IPS-18c (cell line): ENCODE results near the gene MMAB.
"Not testable (repeated sequence)": the region's sequence is repeated elsewhere in the genome, so short reads cannot be mapped to it uniquely, and the experiment has no call there.

Experiments
- H3K4me3 ChIP-seq: 2 replicates; pipeline ENCODE4 v1.7.0; 2013; ENCODE audit warnings: low read depth, mild to moderate bottlenecking, low read length, moderate library complexity; ENCODE audit not compliant: insufficient read depth
- H3K9me3 ChIP-seq: one replicate; pipeline ENCODE4 v1.6.1; 2013; ENCODE audit warnings: mild to moderate bottlenecking, low read length, moderate library complexity; ENCODE audit not compliant: control insufficient read depth, insufficient read depth

The MMAB gene

DNA sequence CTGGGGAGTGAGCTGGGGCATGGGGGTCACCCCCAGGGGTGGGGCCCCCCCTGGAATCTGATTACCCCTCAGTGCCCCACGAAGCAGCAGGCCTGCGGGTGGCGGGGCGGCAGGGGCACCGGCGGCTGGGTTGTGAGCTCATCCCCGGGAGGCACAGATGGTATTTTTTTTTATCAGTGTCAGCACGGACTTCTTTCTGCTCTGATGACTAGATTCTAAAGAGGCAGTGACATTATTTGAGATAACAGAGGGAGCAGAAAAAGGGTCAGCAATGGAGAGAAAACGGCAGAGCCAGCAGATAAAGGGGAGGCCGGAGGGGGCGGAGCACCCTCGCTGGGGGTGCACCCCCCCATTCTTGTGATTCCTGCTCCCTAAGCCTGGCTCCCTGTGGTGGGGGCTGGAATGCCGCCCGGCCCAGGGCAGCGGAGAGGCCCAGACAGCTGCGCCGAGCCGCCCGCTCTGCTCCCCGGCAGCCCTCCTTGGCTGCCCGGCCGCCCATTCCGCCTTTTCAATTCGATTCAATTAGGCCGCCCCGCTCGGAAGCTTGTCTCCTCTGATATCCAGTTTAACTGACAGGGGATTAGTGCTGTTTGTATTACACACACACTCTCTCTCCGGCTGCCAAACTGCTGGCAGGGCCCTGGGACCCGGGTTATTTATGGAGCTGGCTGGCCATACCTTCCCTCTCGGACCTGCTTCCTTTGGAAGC is 33.2 kb upstream of the MMAB start:
- H3K9me3 ChIP-seq: peaks cover 2% of the 10 kb centered on the region
- no peak overlapping the region for H3K4me3 ChIP-seq

DNA sequence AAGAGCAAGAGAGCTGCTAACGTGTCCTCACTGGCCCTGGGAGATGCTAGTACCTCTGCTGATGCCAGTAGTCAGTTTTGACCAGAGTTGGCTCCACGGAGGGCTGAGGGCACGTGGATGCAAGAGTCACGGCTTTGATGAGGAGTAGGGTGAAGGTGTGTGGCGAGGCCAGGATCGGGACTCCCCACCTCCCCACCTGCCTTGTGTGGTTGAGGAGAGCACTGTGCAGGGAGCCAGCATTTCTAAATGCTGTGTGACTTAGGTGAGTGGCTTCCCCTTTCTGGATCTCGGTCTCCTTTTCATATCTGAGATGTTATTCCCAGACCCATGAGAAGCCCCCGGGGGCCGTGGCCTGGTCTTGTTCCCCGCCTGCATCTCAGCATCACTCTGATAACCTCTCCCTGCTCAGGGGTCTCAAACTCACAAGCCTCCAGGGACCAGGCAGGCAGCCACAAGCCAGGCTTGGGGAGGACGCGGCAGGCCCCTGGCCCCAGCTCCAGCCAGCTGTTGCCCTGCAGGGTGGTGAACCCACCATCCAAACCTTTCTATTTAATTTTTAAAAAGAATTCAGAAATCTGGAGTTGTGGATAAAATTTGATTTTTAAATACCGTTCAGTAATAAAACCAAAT is 32.4 kb upstream of the MMAB start:
- H3K9me3 ChIP-seq: peaks cover 2% of the 10 kb centered on the region

GRCh38 chr12:109605016-109605415 is 31.7 kb upstream of the MMAB start:
- no peak overlapping the region for H3K4me3 ChIP-seq

More for the DNA sequence above, 32.4 kb upstream of the MMAB start:
- H3K4me3 ChIP-seq: no peak overlapping the region

DNA sequence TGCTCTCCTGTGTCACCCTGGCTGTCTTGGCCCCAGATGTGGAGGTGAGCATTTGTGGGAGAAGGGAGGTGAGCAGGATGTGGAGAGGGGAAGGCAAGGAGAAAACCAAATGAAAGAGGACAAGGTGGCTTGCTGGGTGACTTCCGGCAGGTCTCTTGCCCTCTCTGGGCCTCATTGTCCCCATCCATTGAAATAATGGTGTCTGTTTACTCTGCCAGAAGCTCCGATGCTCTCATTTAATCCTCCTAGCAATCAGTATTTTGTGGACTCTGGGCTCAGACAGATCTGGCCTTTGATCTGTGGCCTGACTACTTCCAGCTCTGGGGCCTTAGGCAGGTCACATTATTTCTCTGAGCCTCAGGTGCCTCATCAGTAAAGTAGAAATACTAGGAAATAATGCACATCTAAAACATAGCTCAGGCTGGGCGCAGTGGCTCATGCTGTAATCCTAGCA is 30.9 kb upstream of the MMAB start:
- Histone ChIP-seq H3K9me3 (peaks cover 2% of the 10 kb centered on the region), H3K4me3 (no peak overlapping the region)

More at GRCh38 chr12:109605016-109605415, 31.7 kb upstream of the MMAB start:
- H3K9me3 ChIP-seq: peaks cover 2% of the 10 kb centered on the region

- H3K9me3 ChIP-seq, H3K4me3 ChIP-seq: not testable (repeated sequence)
These were observed 28.8 kb upstream of the MMAB start for GRCh38 chr12:109602132-109602531.

- H3K9me3 ChIP-seq: peaks cover 2% of the 10 kb centered on the region
- no peak overlapping the region for H3K4me3 ChIP-seq
These were observed 28.3 kb upstream of the MMAB start for GRCh38 chr12:109601557-109601956.

DNA sequence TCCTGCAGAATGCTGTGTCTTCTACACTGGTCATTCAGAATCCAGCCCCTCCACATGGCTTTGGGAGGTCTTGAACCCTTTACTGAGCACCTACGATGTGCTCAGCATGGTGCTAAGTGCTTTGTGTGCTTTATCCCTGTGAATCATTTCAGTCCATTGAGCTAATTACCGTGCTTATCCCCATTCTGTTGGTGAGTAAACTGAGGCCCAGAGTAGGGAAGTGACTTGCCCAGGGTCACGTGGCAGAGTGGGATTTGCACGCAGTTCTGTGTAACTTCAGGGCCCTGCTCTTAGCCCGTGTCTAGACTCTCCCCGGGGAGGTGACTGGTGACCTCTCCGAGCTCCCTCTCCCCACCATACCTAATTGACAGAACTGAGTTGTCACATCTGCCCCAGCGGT is 27.7 kb upstream of the MMAB start:
- H3K9me3 ChIP-seq: peaks cover 2% of the 10 kb centered on the region
- H3K4me3 ChIP-seq: no peak overlapping the region

DNA sequence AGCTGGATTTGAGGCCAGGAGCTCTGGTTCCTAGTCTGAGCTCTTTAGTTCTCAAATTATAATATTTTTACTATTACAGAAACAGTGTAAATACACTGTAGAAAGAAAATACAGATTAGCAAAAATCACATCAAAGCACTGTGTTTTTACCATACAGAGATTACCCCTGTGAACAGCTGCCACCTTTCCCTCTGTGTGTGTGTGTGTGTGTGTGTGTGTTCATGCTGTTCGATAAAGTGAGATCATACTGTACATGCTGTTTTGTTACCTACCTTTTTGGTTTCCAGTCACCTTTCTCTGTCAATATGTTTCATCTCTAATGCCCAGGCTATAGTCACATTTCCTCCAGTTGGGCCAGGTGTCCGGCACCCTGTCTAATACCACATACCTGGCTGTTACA is 27.2 kb upstream of the MMAB start:
- H3K4me3 ChIP-seq: no peak overlapping the region
- H3K9me3 ChIP-seq: peaks cover under 1% of the 10 kb centered on the region

GRCh38 chr12:109599087-109599486 is 25.8 kb upstream of the MMAB start:
- no peak overlapping the region for H3K4me3 ChIP-seq
- no peaks in the 10 kb centered on the region for H3K9me3 ChIP-seq

DNA sequence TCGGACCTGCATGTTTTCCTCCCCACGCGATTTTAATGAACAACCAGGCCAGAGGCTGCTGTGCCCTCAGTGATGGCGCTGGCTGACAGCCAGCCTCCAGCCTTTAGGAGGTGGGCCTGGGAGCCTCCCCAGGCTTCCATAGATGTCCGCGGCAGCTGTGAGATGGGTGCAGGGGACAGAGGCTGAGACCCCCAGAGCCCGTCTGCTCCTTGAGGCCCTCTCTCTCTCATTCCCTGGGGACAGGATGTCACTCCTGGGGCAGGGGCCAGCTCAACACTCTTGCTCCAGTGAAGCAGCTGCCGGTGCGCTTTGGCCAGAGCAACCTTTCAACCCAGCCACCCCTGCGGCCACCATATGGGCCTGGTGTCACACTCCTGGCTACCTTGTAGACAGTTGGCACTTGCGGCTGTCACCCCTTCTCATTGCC is 25.1 kb upstream of the MMAB start:
- H3K9me3 ChIP-seq: no peaks in the 10 kb centered on the region
- H3K4me3 ChIP-seq: no peak overlapping the region

DNA sequence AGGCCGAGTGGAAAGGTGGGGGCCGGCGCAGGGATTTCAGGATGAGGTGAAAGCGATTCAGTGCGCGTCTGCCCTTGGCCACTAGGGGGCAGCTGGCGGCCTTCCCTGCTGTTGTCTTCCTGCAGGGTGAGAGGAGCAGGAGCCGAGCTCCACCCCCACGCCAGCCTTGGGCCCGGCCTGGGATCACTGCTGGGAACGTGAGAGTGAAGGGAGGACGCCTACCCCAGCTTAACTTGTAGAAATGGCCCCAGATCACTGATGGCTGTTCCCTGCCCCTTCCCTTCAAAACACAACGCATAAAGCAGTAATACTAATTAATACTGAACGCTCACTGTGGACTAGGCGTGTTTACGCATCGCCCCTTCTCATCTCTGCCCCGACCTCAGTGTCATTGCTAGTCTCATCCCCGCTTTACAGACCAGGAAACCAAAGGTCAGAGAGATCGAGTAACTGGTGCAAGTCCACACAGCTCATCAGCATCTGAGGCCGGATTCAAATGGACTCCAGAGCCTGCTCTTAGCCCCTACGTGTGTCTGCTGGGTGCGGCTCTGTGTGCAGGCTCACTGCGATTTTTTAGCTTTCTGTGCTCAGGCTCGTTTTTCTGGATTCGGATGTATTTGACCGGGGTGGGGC is 24.6 kb upstream of the MMAB start:
- Histone ChIP-seq H3K4me3 (no peak overlapping the region), H3K9me3 (no peaks in the 10 kb centered on the region)

DNA sequence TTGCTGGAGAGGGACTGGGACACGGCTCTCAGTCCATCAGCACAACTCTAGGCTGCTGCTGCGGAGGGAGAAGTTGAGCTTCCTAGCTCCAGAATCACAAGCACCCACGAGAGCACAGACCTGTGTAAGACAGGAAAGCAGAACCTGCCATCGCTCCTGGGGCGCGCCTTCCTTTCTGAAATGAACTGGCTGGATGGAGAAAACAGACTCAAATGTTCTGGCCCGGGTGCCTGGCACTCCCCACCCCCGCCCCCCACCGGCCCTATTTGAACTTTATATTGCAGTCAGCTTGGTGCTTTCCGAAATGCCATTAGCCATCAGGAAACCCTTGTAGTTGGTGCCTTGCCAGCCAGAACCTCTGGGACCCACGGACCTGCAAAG is 24.1 kb upstream of the MMAB start:
- H3K9me3 ChIP-seq: no peaks in the 10 kb centered on the region
- H3K4me3 ChIP-seq: no peak overlapping the region

DNA sequence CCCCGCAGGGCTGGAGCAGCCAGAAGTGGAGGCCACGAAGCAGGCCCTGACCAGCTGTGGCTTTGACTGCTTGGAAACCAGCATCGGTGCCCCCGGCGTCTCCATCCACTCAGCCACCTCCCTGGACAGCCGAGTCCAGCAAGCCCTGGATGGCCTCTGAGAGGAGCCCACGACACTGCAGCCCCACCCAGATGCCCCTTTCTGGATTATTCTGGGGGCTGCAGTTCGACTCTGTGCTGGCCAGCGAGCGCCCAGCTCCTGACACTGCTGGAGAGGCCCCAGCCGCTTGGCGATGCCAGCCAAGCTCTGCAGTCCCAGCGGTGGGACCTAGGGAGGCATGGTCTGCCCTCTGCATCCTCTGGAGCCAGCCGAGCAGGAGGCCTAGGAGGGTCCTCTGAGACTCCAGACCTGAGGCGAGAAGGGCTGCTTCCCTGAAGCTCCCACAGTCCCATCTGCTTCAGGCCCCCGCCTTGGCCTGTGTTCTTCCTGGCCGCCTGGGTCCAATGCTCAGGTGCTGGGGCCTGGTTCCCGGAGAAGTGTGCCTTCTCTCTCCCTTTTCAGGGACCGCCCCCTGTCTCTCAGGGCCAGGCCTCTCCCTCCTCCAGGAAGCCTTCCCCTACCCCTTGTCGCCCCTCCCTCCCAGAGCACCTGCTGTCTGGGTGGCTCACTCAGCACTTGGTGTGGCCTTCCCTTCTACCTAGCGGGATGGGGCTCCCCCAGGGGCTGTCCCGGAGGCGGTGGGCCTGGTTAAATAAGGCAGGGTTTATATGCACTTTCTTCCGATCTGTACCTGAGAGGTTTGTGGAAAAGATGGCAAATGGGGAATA is 23.3 kb upstream of the MMAB start:
- Histone ChIP-seq H3K4me3 (no peak overlapping the region), H3K9me3 (no peaks in the 10 kb centered on the region)

- Histone ChIP-seq H3K4me3 (no peak overlapping the region), H3K9me3 (no peaks in the 10 kb centered on the region)
These were observed 22.1 kb upstream of the MMAB start for GRCh38 chr12:109595321-109595902.

DNA sequence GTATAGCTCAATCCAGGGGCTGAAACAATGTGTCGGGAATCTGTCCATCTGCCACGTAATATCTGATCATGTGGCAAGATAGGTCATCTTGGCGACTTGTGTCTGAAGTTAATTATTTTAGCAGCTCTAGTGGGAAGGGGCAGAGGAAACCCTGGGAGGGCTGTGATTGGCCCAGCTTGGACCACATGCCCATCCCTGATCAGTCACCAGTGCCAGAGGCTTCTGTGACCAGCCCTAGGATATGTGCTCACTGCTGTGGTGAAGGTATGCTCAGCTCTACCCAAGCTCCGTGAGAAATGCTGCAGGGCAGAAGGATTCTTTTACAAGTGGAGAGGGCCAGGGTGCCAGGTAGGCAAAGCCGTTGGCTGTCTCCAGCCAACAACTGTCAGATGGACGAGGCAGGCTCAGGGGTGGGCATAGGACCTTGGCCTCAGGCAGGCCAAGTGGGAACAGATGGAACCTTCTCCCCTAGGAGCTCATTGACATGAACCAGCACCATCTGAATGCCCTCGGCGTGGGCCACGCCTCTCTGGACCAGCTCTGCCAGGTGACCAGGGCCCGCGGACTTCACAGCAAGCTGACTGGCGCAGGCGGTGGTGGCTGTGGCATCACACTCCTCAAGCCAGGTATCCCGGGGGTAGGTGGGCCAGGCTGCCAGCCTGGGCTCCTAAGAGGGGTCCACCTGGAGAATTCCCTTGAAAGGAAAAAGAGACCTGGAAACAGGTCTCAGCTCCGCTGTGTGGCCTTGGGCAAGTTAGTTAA is 21.4 kb upstream of the MMAB start:
- no peaks in the 10 kb centered on the region for H3K9me3 ChIP-seq
- no peak overlapping the region for H3K4me3 ChIP-seq

GRCh38 chr12:109592905-109593272 is 19.6 kb upstream of the MMAB start:
- H3K4me3 ChIP-seq: no peak overlapping the region

More at GRCh38 chr12:109592905-109593272, 19.6 kb upstream of the MMAB start:
- no peaks in the 10 kb centered on the region for H3K9me3 ChIP-seq
